SK-N-SH (cell line): ENCODE measurements around the gene ZNF662.

Source experiments
- CTCF ChIP-seq: fragments of 200-600 bp; sonication (generic); IDR thresholded peaks from 2 replicates; pipeline ENCODE4 v1.6.1; 2017; ENCODE audit warnings: antibody characterized with exemption, mild to moderate bottlenecking, moderate library complexity
- EP300 ChIP-seq, 2 experiments: IDR thresholded peaks; 2 replicates each; pipeline versions ENCODE4 v1.4.0 to v1.6.1; 2012; ENCODE audit warnings: borderline replicate concordance in 1 of 2, low read depth in 1 of 2, low read length in 1 of 2
- FOXJ3 ChIP-seq: sonication (generic); formaldehyde crosslinking; IDR thresholded peaks from 2 replicates; pipeline ENCODE4 v1.5.1; 2020; ENCODE audit warnings: mild to moderate bottlenecking, missing genetic modification reagents
- JUND ChIP-seq: IDR thresholded peaks from 2 replicates; pipeline ENCODE4 v1.4.0; 2012
- MAX ChIP-seq: IDR thresholded peaks from 2 replicates; pipeline ENCODE4 v1.4.0; 2012; ENCODE audit warnings: low read depth
- POLR2AphosphoS5 ChIP-seq: IDR thresholded peaks from 2 replicates; pipeline ENCODE4 v1.6.1; 2012; ENCODE audit warnings: low read depth, low read length
- RAD21 ChIP-seq: IDR thresholded peaks from 2 replicates; pipeline ENCODE4 v1.6.1; 2012; ENCODE audit warnings: mild to moderate bottlenecking, low read length
- SIN3A ChIP-seq: IDR thresholded peaks from 2 replicates; pipeline ENCODE4 v1.6.1; 2012; ENCODE audit warnings: low read depth, mild to moderate bottlenecking, low read length, moderate library complexity, borderline replicate concordance
- YY1 ChIP-seq: IDR thresholded peaks from 2 replicates; pipeline ENCODE4 v1.4.0; 2012; ENCODE audit warnings: low read depth, mild to moderate bottlenecking
- ZBTB33 ChIP-seq: IDR thresholded peaks from 2 replicates; pipeline ENCODE4 v1.4.0; 2012; ENCODE audit warnings: low read depth, borderline replicate concordance

GRCh38 chr3:42906070-42906847 lies at the start of gene ZNF662:
- TF ChIP-seq CTCF (no peak), RAD21 (no peak), SIN3A (no peak), JUND (no peak), POLR2AphosphoS5 (no peak), EP300 (IDR thresholded peaks at IDR 0.05; ENCODE audit: borderline replicate concordance in 1 of 2, low read depth in 1 of 2, low read length in 1 of 2) (no peak), FOXJ3 (CRISPR knock-in tag) (no peak), MAX (no peak), ZBTB33 (no peak), YY1 (no peak)
